HG02623 (cell line): ENCODE data around the gene RPL19.
A peak's percentile ranks its signal among the peaks of the same experiment; 100 is the strongest.

Experiments
- ATAC-seq: cut with Tn5 transposase; IDR thresholded peaks from one replicate; pipeline ENCODE4 v1.9.1; 2021; ENCODE audit warnings: moderate library complexity; ENCODE audit not compliant: unreplicated experiment

RPL19 gene

GRCh38 chr17:39196808-39197291 is 3.2 kb upstream of the RPL19 start:
- no peak for ATAC-seq

GRCh38 chr17:39197380-39198185 is 2.5 kb upstream of the RPL19 start, which contains the start of gene CACNB1:
CACNB1 (minus strand) TSS chr17:39197669; CDS start chr17:39197495, 174 bp downstream.
- ATAC-seq: no peak

- no peak for ATAC-seq
These were observed 1.9 kb upstream of the RPL19 start for GRCh38 chr17:39198186-39198566.

GRCh38 chr17:39199820-39200069 is 338 bp upstream of the RPL19 start:
- peak; percentile 63 for ATAC-seq

- no peak for ATAC-seq
These were observed 951 bp downstream of the RPL19 start for GRCh38 chr17:39200957-39201510.

GRCh38 chr17:39204245-39204644 is 4.2 kb downstream of the RPL19 start:
- no peak for ATAC-seq

GRCh38 chr17:39205112-39205526 is 5.0 kb downstream of the RPL19 start:
- ATAC-seq: no peak

GRCh38 chr17:39208136-39208535 is 8.1 kb downstream of the RPL19 start:
- no peak for ATAC-seq

GRCh38 chr17:39208893-39209292 is 8.8 kb downstream of the RPL19 start:
- ATAC-seq: no peak

GRCh38 chr17:39209317-39210092 is 9.4 kb downstream of the RPL19 start:
- no peak for ATAC-seq

GRCh38 chr17:39210093-39210434 is 10.0 kb downstream of the RPL19 start:
- ATAC-seq: no peak

- no peak for ATAC-seq
These were observed 12.2 kb downstream of the RPL19 start for GRCh38 chr17:39212195-39212810.

- no peak for ATAC-seq
These were observed 12.9 kb downstream of the RPL19 start for GRCh38 chr17:39212841-39213480.

- ATAC-seq: no peak
These were observed 13.8 kb downstream of the RPL19 start for GRCh38 chr17:39213852-39214251.

GRCh38 chr17:39217734-39218369 is 17.8 kb downstream of the RPL19 start:
- no peak for ATAC-seq

GRCh38 chr17:39218906-39219305 is 18.8 kb downstream of the RPL19 start:
- no peak for ATAC-seq

GRCh38 chr17:39219647-39220154 is 19.6 kb downstream of the RPL19 start:
- no peak for ATAC-seq

GRCh38 chr17:39221572-39221971 is 21.5 kb downstream of the RPL19 start:
- no peak for ATAC-seq

GRCh38 chr17:39222151-39222550 is 22.1 kb downstream of the RPL19 start:
- no peak for ATAC-seq
